K562 (cell line): ENCODE measurements around the gene ZDHHC1. TPM values are rescaled to one million over a fixed set of nuclear protein-coding genes. Genes with fewer than 3 reads are reported as not detected.

ENCODE experiments used
- ATAC-seq: fragments of 200-7000 bp; cut with Tn5 transposase; 3 replicates; pipeline ENCODE4 v1.9.1; 2020; ENCODE audit warnings: moderate library complexity
- BruUV-seq: library from RNA; stranded (reverse); fragments of 400-500 nt; replicated peaks from 2 replicates; lab custom pipeline; 2021; lab: Mats Ljungman, UMichigan
- CTCF ChIA-PET: fragments of 300-600 bp; formaldehyde crosslinking; extraction: SDS; loops from one replicate; lab custom pipeline; 2021; ENCODE audit warnings: low intra/inter-chr PET ratio; lab: Yijun Ruan, JAX
- POLR2A ChIA-PET: fragments of 300-600, 350-650 bp; sonication (Branson Sonifier 250); formaldehyde crosslinking; extraction: SDS; loops from one replicate; lab custom pipeline; 2021; ENCODE audit warnings: antibody characterized with exemption, inconsistent platforms; lab: Yijun Ruan, JAX
- DNase-seq, 4 experiments: peaks; one replicate each; pipeline versions ENCODE4 v3.0.0 to v3.0.0-alpha.2; 2011 to 2018; ENCODE audit warnings: low spot score in 3 of 4, mixed read lengths in 3 of 4; ENCODE audit errors: extremely low read depth in 1 of 4
- FAIRE-seq: peaks from 2 replicates; lab custom pipeline; 2011; peaks lifted over from hg19 to GRCh38; lab: Jason Lieb, UNC
- H2AFZ ChIP-seq: 2 replicates; pipeline ENCODE4 v1.6.0; 2011; ENCODE audit warnings: low read depth, low read length, control low read depth, inconsistent platforms
- H3K27ac ChIP-seq: fragments of 200-600 bp; 3 replicates; pipeline ENCODE4 v1.8.0; 2011; ENCODE audit warnings: low read depth, mild to moderate bottlenecking, control low read depth, inconsistent platforms, low read length, moderate library complexity, mixed read lengths; ENCODE audit errors: extremely low read depth
- H3K27me3 ChIP-seq, 2 experiments: fragments of 300-600 bp in 1 of 2; 2 replicates in 1 of 2; 3 replicates in 1 of 2; pipeline versions ENCODE4 v1.6.0 to v1.8.0; 2011; ENCODE audit warnings: inconsistent platforms in 2 of 2, low read length in 2 of 2, mild to moderate bottlenecking in 1 of 2, mixed read lengths in 1 of 2, moderate library complexity in 1 of 2; ENCODE audit not compliant: control insufficient read depth in 2 of 2, insufficient read depth in 2 of 2
- H3K36me3 ChIP-seq: fragments of 300-600 bp; 3 replicates; pipeline ENCODE4 v1.8.0; 2011; ENCODE audit warnings: mild to moderate bottlenecking, low read length, inconsistent platforms; ENCODE audit not compliant: control insufficient read depth, insufficient read depth
- H3K4me1 ChIP-seq, 2 experiments: fragments of 200-600 bp in 1 of 2; replicated peaks in 1 of 2; 2 replicates in 1 of 2; 3 replicates in 1 of 2; pipeline versions ENCODE4 v1.5.1 to v1.8.0; 2011; ENCODE audit warnings: inconsistent platforms in 2 of 2, low read length in 2 of 2, mild to moderate bottlenecking in 1 of 2, mixed read lengths in 1 of 2, moderate library complexity in 1 of 2; ENCODE audit not compliant: control insufficient read depth in 2 of 2, insufficient read depth in 2 of 2
- H3K4me2 ChIP-seq: 2 replicates; pipeline ENCODE4 v1.6.1; 2011; ENCODE audit warnings: low read length, control low read depth, inconsistent platforms, mixed read lengths; ENCODE audit not compliant: insufficient read depth
- H3K4me3 ChIP-seq: fragments of 200-600 bp; sonication (generic), shearing (Covaris generic); 2 replicates; pipeline ENCODE4 v1.5.1; 2016; ENCODE audit warnings: control low read depth, inconsistent platforms
- H3K79me2 ChIP-seq: fragments of 200-600 bp; 3 replicates; pipeline ENCODE4 v1.8.0; 2011; ENCODE audit warnings: low read length, inconsistent platforms; ENCODE audit not compliant: control insufficient read depth, insufficient read depth
- H3K9ac ChIP-seq, 2 experiments: 2 replicates each; pipeline versions ENCODE4 v1.6.0 to v1.6.1; 2011; ENCODE audit warnings: low read depth in 2 of 2, low read length in 2 of 2, control low read depth in 1 of 2, inconsistent platforms in 1 of 2, mild to moderate bottlenecking in 1 of 2, mixed read lengths in 1 of 2; ENCODE audit not compliant: insufficient read depth in 1 of 2
- H3K9me1 ChIP-seq: one replicate; pipeline ENCODE4 v1.6.0; 2011; ENCODE audit warnings: inconsistent platforms, mild to moderate bottlenecking, low read length, moderate library complexity; ENCODE audit not compliant: control insufficient read depth, insufficient read depth
- H3K9me3 ChIP-seq: replicated peaks from 2 replicates; pipeline ENCODE4 v1.5.1; 2011; ENCODE audit warnings: low read depth, low read length, inconsistent platforms; ENCODE audit not compliant: control insufficient read depth, insufficient read depth
- H4K20me1 ChIP-seq: replicated peaks from 2 replicates; pipeline ENCODE4 v1.6.1; 2011; ENCODE audit warnings: low read length, inconsistent platforms, mixed read lengths; ENCODE audit not compliant: control insufficient read depth, insufficient read depth
- ATF2 ChIP-seq: sonication (generic); formaldehyde crosslinking; IDR thresholded peaks from 2 replicates; pipeline ENCODE4 v1.8.1; 2022; ENCODE audit warnings: missing genetic modification reagents
- CBX1 ChIP-seq: sonication (generic); IDR thresholded peaks from 2 replicates; pipeline ENCODE4 v1.6.1; 2016; ENCODE audit warnings: antibody characterized with exemption, low read depth, mild to moderate bottlenecking
- ETS1 ChIP-seq: conservative IDR thresholded peaks from 2 replicates; pipeline ENCODE4 v1.6.1; 2011; ENCODE audit warnings: low read depth, mild to moderate bottlenecking, low read length; ENCODE audit not compliant: control insufficient read depth
- FUS ChIP-seq: fragments of 200-400 bp; formaldehyde crosslinking; optimal IDR thresholded peaks from 2 replicates; pipeline ENCODE3; 2017; ENCODE audit warnings: low read depth, low read length
- GTF2F1 ChIP-seq: IDR thresholded peaks from 2 replicates; pipeline ENCODE4 v1.6.1; 2011; ENCODE audit warnings: low read depth, low read length, improper control_type of control experiment
- HMGN3 ChIP-seq: IDR thresholded peaks from 2 replicates; pipeline ENCODE4 v1.6.1; 2011; ENCODE audit warnings: borderline replicate concordance, low read depth, mild to moderate bottlenecking, mixed read lengths, low read length; ENCODE audit not compliant: insufficient read length; ENCODE audit errors: extremely low read depth
- KAT7 ChIP-seq: sonication (generic); formaldehyde crosslinking; IDR thresholded peaks from 2 replicates; pipeline ENCODE4 v1.8.0; 2022; ENCODE audit warnings: missing genetic modification reagents, mild to moderate bottlenecking, borderline replicate concordance
- MEF2D ChIP-seq: conservative IDR thresholded peaks from 2 replicates; pipeline ENCODE4 v1.6.1; 2016; ENCODE audit warnings: low read depth, missing genetic modification characterization, missing compliant biosample characterization
- MEIS2 ChIP-seq: fragments of 450-650 bp; IDR thresholded peaks from 2 replicates; pipeline ENCODE4 v1.6.1; 2014; ENCODE audit warnings: mild to moderate bottlenecking; ENCODE audit not compliant: partially characterized antibody
- PYGO2 ChIP-seq: fragments of 450-650 bp; IDR thresholded peaks from 2 replicates; pipeline ENCODE4 v1.6.1; 2016; ENCODE audit warnings: mild to moderate bottlenecking, missing genetic modification characterization, moderate library complexity, missing compliant biosample characterization
- RCOR1 ChIP-seq, 2 experiments: IDR thresholded peaks; 2 replicates each; pipeline ENCODE4 v1.6.1; 2012; ENCODE audit warnings: low read depth in 2 of 2, low read length in 2 of 2, borderline replicate concordance in 1 of 2, improper control_type of control experiment in 1 of 2
- SMC3 ChIP-seq: conservative IDR thresholded peaks from 2 replicates; pipeline ENCODE4 v1.6.1; 2011; ENCODE audit warnings: low read depth, low read length, improper control_type of control experiment; ENCODE audit not compliant: insufficient read depth
- THRB ChIP-seq: fragments of 450-650 bp; formaldehyde crosslinking; conservative IDR thresholded peaks from 2 replicates; pipeline ENCODE4 v1.4.0; 2022; ENCODE audit warnings: mild to moderate bottlenecking, missing genetic modification characterization
- WHSC1 ChIP-seq: IDR thresholded peaks from one replicate; pipeline ENCODE4 v1.6.1; 2012; ENCODE audit warnings: low read length, control low read depth, inconsistent platforms
- ZC3H8 ChIP-seq: fragments of 450-650 bp; IDR thresholded peaks from 2 replicates; pipeline ENCODE4 v1.6.1; 2017
- ZNF699 ChIP-seq: fragments of 250-450 bp; sonication (Bioruptor Pico); IDR thresholded peaks from 2 replicates; pipeline ENCODE4 v1.8.0; 2021; ENCODE audit warnings: mild to moderate bottlenecking, moderate library complexity; ENCODE audit not compliant: insufficient replicate concordance
- WGBS: fragments of 100-300 bp; shearing (Covaris generic); methylation state at CpG from one replicate; pipeline ENCODE4 v1.1.6; 2016; ENCODE audit warnings: low coverage, mixed read lengths; ENCODE audit not compliant: insufficient coverage; ENCODE audit errors: missing lambda C conversion rate; 5-methylcytosine and 5-hydroxymethylcytosine counted together
- in situ Hi-C: fragments of 300-500 bp; cut with MboI; formaldehyde crosslinking; loops from 4 replicates; pipeline ENCODE4 v1.15.0; 2018; ENCODE audit warnings: inconsistent platforms, mixed read lengths
- intact Hi-C: fragments of 100-400 bp; cut with micrococcal nuclease; formaldehyde crosslinking; loops from 2 replicates; pipeline ENCODE4 v1.14.2; 2022
- polyA plus RNA-seq, 8 experiments: library from polyadenylated mRNA; depleted of rRNA in 4 of 8; stranded (reverse) in 5 of 8; unstranded in 3 of 8; fragments of >200 nt; fragmentation: Nextera tagmentation in 2 of 8; fragmentation: Illumina TruSeq in 1 of 8; extraction: Ambion mirVana in 2 of 8; extraction: Trizol in 1 of 8; gene quantifications; 2 replicates each; pipeline versions ENCODE4 v1.2.1 to v1.2.3, GENCODE V29; 2011 to 2014; ENCODE audit warnings: inconsistent platforms in 1 of 8, missing spikeins in 1 of 8
- total RNA-seq, 7 experiments: library from RNA; depleted of rRNA in 6 of 7; stranded (reverse); fragments of >200 nt in 6 of 7; fragmentation: Illumina TruSeq in 2 of 7; extraction: Trizol in 2 of 7; gene quantifications; 2 replicates each; pipeline versions ENCODE4 v1.2.1 to v1.2.3, GENCODE V29; 2011 to 2021; ENCODE audit warnings: low replicate concordance in 1 of 7

ZDHHC1 gene
- total and polyA plus RNA-seq, 9 of the 15 experiments (the other 6 are each of a cell fraction or from before 2014, with no cell fraction given): 0.06 to 0.77 (median 0.25) TPM; not detected in 4

GRCh38 chr16:67399218-67399733, 17.0 kb downstream of the ZDHHC1 start:
- 24% methylated on average over 28 of the region's 42 CpGs for WGBS
- no peak overlapping the region for H3K4me2 ChIP-seq
- H3K9me1 ChIP-seq: no peaks in the 10 kb centered on the region
- TF ChIP-seq MEIS2 (no peak), CBX1 (peak; percentile 41; the same call in 1 of the 2 replicates), FUS (no peak), SMC3 (peak; percentile 79), RCOR1 (IDR thresholded peaks at IDR 0.05; ENCODE audit: borderline replicate concordance in 1 of 2, low read depth in 2 of 2, low read length in 2 of 2) (0 out of 4 replicates have a peak, but pooled peaks of 1 of the 2 experiments have one; percentile 2), GTF2F1 (no peak), KAT7 (CRISPR knock-in tag) (0 out of 2 replicates have a peak, but pooled peaks have one; percentile 60), MEF2D (no peak), HMGN3 (peak; percentile 47), ZC3H8 (no peak), PYGO2 (tag) (no peak), ETS1 (no peak), WHSC1 (no peak), THRB (CRISPR knock-in tag) (no peak), ZNF699 (CRISPR knock-in tag) (no peak), ATF2 (CRISPR knock-in tag) (no peak)

More at GRCh38 chr16:67399218-67399733, 17.0 kb downstream of the ZDHHC1 start:
- no peaks in the 10 kb centered on the region for H3K36me3 ChIP-seq
- DNase-seq (peak; percentile 75 to 84 (median 82)), FAIRE-seq (peak; percentile 40), ATAC-seq (peak; percentile 88)
- ChIA-PET CTCF (interaction anchor here (2.0 to 2.5 kb wide), 2 partner anchors 120 to 139 kb away, joined by 9 read pairs; partner anchors contain the start of gene PLEKHG4), POLR2A (interaction anchor here (0.6 to 1.6 kb wide), 2 partner anchors 22 to 139 kb away, joined by 3 to 4 read pairs; no protein-coding TSS in a partner anchor)
- peaks cover 19 to 67% of the 10 kb centered on the region in 2 experiments for H3K4me1 ChIP-seq
- peaks cover 2 to 13% of the 10 kb centered on the region in 2 experiments; a peak in 2 of 5 replicates for H3K27me3 ChIP-seq
- no peak overlapping the region for H3K27ac ChIP-seq
- no peaks in the 10 kb centered on the region for H3K9me3 ChIP-seq
- no TSS peak for BruUV-seq
- no peak overlapping the region for H3K4me3 ChIP-seq
- in situ Hi-C loops (no loop called here), intact Hi-C loops (loop anchor here (5.0 to 10.0 kb wide), 2 partner anchors 54 to 137 kb away; no protein-coding TSS in a partner anchor)
- no peaks in the 10 kb centered on the region for H3K79me2 ChIP-seq
- H3K9ac ChIP-seq: peak overlapping the region in 1 of 2 experiments; percentile 15; a peak in 1 of 4 replicates
- H2AFZ ChIP-seq: peak overlapping the region; percentile 42; the same call in 1 of the 2 replicates
- H4K20me1 ChIP-seq: no peaks in the 10 kb centered on the region
